Astrocyte of the spinal cord (primary cell): Measurements from ENCODE around the gene MIA2.

Source experiments
- DNase-seq: peaks from one replicate; pipeline ENCODE4 v3.0.0; 2011; ENCODE audit warnings: low read depth, low spot score
- H3K4me3 ChIP-seq: 2 replicates; pipeline ENCODE4 v1.5.1; 2011; ENCODE audit warnings: low read depth, mild to moderate bottlenecking, low read length, moderate library complexity
- in situ Hi-C: cut with HindIII; loops from 2 replicates; pipeline ENCODE4 v1.10.0; 2017; ENCODE audit warnings: low sequenced_read_pairs
- TF ChIP-seq, protein P1 (sequence below): IDR thresholded peaks from 2 replicates; pipeline ENCODE4 v1.5.1; 2012; ENCODE audit warnings: low read depth, mild to moderate bottlenecking, low read length, inconsistent platforms

The MIA2 gene

DNA sequence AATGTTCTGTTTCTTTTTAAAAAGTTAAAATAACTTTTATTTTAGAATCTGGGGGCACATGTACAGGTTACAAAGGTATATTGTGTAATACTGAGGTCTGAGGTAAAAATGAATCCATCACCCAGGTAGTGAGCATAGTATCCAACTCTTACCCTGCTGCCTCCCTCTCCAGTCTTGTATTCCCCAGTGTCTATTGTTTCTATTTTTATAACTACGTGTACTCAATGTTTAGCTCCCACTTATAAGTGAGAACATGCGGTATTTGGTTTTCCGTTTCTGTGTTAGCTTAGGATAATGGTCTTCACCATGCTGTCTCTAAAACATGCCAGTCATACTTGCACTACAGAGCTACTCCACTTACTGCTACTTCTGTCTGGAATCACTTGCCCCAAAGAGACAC lies 190.1 kb downstream of the MIA2 start:
- in situ Hi-C loops, result no loop called here
- TF ChIP-seq, protein P1, sequence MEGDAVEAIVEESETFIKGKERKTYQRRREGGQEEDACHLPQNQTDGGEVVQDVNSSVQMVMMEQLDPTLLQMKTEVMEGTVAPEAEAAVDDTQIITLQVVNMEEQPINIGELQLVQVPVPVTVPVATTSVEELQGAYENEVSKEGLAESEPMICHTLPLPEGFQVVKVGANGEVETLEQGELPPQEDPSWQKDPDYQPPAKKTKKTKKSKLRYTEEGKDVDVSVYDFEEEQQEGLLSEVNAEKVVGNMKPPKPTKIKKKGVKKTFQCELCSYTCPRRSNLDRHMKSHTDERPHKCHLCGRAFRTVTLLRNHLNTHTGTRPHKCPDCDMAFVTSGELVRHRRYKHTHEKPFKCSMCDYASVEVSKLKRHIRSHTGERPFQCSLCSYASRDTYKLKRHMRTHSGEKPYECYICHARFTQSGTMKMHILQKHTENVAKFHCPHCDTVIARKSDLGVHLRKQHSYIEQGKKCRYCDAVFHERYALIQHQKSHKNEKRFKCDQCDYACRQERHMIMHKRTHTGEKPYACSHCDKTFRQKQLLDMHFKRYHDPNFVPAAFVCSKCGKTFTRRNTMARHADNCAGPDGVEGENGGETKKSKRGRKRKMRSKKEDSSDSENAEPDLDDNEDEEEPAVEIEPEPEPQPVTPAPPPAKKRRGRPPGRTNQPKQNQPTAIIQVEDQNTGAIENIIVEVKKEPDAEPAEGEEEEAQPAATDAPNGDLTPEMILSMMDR, result no peak
- no peak for DNase-seq
- H3K4me3 ChIP-seq, result no peak overlapping the region

DNA sequence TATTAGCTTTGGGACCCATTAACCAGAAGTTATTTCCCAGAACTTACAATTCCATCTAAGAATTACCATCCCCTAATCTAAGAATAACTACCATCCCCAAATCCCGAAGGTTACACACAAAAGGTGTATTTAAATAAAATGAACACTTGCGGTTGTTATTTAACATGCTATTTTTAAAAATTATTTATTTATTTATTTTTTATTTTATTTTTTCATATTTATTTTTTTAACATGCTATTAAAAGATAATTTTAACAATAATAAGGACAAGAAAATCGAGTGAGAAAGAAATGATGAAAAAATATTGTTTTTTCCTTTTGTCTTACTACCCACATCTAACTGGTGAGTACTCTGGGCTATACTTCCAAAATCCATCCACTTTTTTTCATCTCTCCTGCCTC lies 192.2 kb downstream of the MIA2 start:
- DNase-seq, result no peak
- TF ChIP-seq, protein P1, result no peak
- no peak overlapping the region for H3K4me3 ChIP-seq
- in situ Hi-C loops, result no loop called here

DNA sequence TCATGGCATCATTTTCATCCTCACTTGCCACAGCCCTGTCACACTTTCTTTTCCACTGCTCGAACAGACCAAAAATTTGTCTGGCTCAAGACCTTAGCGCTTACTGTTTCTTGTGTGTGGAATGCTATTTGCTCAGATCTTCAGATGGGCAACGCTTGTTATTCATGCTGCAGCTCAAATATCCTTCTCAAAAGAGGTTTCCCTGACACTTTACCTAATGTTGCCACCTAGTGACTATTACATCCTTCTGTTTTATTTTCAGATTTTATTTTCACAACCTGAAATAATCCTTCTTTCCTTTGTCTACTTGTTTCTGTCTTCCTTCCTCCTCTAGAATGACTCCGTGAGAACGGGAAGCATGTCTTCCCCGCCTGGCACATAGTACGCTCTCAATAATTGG lies 192.9 kb downstream of the MIA2 start:
- TF ChIP-seq, protein P1, result peak; percentile 28
- peak; percentile 73 for DNase-seq
- no peak overlapping the region for H3K4me3 ChIP-seq

DNA sequence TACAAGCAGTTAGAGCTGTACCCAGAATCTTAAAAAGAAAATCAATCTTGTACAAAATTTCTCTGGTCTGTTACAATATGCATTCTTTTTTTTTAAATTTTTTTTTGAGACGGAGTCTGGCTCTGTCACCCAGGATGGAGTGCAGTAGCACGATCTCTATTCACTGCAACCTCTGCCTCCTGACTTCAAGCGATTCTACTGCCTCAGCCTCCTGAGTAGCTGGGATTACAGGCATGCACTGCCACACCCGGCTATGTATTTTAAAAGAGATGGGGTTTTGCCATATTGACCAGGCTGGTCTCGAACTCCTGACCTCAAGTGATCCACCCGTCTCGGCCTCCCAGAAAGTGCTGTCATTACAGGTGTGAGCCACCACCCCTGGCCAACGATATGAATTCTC lies 194.4 kb downstream of the MIA2 start:
- H3K4me3 ChIP-seq, result no peak overlapping the region
- TF ChIP-seq, protein P1, result no peak
- in situ Hi-C loops, result no loop called here
- DNase-seq, result no peak

More for the DNA sequence above, 192.9 kb downstream of the MIA2 start:
- in situ Hi-C loops, result no loop called here

DNA sequence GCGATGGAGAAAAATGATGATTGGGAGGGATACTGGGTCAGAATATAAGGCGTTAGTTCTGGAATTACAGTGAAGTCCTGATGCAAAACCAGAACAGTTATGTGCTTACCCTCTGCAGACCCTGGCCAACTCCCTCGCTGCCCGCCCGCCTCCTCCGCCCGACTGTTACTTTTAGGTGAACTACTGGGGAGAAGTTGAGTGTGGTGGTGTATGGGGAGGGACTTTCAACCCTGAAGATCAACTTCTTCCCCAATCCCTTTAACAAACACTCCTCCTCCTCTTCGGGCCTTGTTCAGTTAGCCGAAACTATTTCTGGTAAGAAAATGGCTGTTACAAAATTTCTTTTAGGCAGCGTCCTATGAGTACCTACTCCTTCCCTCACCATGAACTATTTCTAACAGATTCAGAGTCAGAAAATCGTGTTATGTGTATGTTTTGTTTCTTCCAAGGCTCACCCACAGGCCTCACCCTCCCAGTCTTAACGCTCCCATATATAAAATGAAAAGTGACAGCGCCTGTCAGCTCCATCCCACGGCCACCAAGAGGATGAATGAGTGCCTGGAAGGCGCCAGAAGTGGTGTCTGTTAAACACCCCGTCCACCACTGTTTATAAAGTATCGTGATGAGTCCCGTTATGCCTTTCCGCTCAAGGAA lies 197.2 kb downstream of the MIA2 start:
- peak; percentile 17 for DNase-seq
- TF ChIP-seq, protein P1, result no peak
- H3K4me3 ChIP-seq, result peak overlapping the region; percentile 88
- in situ Hi-C loops, result no loop called here

DNA sequence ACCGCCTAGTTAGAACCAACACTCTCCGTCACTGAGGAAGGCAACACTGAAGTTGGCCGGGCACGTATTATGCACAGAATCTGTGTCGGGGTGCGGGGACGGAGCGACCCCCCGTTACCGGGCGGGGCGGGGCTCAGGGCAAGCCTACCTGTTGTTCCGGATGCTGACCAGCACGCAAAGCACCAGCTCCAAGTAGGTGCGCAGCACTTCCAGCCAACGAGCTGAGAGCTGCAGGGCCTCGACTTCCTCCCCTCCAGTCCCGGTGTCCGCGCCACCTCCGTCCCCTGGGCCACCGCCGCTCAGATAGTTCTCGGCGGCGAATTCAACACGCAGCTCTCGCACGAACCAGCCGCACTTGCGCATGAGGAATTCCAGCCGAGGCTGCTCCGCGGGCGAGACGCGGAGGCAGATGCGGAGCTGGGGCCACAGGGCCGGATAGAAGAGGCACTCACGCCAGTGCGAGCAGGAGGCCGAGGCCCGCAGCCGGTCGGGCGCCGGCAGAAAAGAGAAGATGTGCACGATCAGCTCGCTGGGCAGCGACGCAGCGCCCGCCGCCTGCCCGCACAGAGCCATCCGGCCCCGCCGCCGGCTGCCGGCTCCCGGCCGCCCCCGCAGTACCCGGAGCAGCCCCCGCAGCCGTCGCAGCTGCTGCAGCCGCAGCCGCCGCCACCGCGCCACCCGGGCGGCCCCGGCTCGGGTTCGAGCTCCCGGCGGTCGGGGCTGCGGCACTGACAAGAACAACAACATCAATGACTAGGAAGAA lies 197.9 kb downstream of the MIA2 start:
- in situ Hi-C loops, result no loop called here
- TF ChIP-seq, protein P1, result no peak
- H3K4me3 ChIP-seq, result peak overlapping the region; percentile 88
- DNase-seq, result peak; percentile 29
